Sigmoid colon (tissue), 4 donors: ENCODE measurements around the gene UVRAG.

Source experiments
- CTCF ChIP-seq, 4 experiments: fragments of 450-650 bp in 3 of 4; fragments of 200-600 bp in 1 of 4; IDR thresholded peaks; one replicate each; pipeline ENCODE4 v1.5.1; 2016 to 2019; ENCODE audit warnings: antibody characterized with exemption in 4 of 4, mild to moderate bottlenecking in 3 of 4, moderate library complexity in 2 of 4
- POLR2A ChIP-seq, 2 donors: fragments of 450-650 bp; IDR thresholded peaks; one replicate each; pipeline ENCODE4 v1.6.1; 2016; ENCODE audit warnings: antibody characterized with exemption in 2 of 2, mild to moderate bottlenecking in 2 of 2, moderate library complexity in 2 of 2
- POLR2AphosphoS5 ChIP-seq, 4 donors: sonication (generic); formaldehyde crosslinking; IDR thresholded peaks; one replicate each; pipeline ENCODE4 v1.6.1; 2017; ENCODE audit warnings: antibody characterized with exemption in 4 of 4

GRCh38 chr11:75793966-75794365 lies 21.0 kb upstream of the UVRAG start:
- TF ChIP-seq CTCF (IDR thresholded peaks at IDR 0.05) (no peak), POLR2AphosphoS5 (IDR thresholded peaks at IDR 0.05) (no peak), POLR2A (IDR thresholded peaks at IDR 0.05) (no peak)
